ENCODE measurements around the gene NAGLU.

Gene NAGLU

GRCh38 chr17:42579794-42580551, 43.9 kb downstream of the NAGLU start:
- POLR2A ChIA-PET (ENCODE audit: low non-redundant PET): interaction anchor here (0.5 kb wide), 1 partner anchor 43 kb away, joined by 5 read pairs; no protein-coding TSS in a partner anchor
- peak overlapping the region; percentile 47 for H3K27ac ChIP-seq
- TF ChIP-seq CTCF (conservative IDR thresholded peaks at IDR 0.05; ENCODE audit: low read depth): no peak
- CTCF ChIA-PET: interaction anchor here (0.6 kb wide), 1 partner anchor 100 kb away, joined by 3 read pairs; no protein-coding TSS in a partner anchor
- DNase-seq (ENCODE audit: low spot score): no peak

- TF ChIP-seq CTCF (conservative IDR thresholded peaks at IDR 0.05; ENCODE audit: low read depth): no peak
- no peak for DNase-seq (ENCODE audit: low spot score)
- POLR2A ChIA-PET (ENCODE audit: low non-redundant PET): no interaction called here
- CTCF ChIA-PET: no interaction called here
- peak overlapping the region; percentile 40 for H3K27ac ChIP-seq
These were observed 45.8 kb downstream of the NAGLU start for GRCh38 chr17:42581744-42582270.

GRCh38 chr17:42584880-42585279, 48.8 kb downstream of the NAGLU start:
- peak overlapping the region; percentile 49 for H3K27ac ChIP-seq
- POLR2A ChIA-PET (ENCODE audit: low non-redundant PET): no interaction called here
- TF ChIP-seq CTCF (conservative IDR thresholded peaks at IDR 0.05; ENCODE audit: low read depth): no peak
- CTCF ChIA-PET: no interaction called here
- no peak for DNase-seq (ENCODE audit: low spot score)

- no peak for TF ChIP-seq CTCF (conservative IDR thresholded peaks at IDR 0.05; ENCODE audit: low read depth)
- no peak for DNase-seq (ENCODE audit: low spot score)
- CTCF ChIA-PET: no interaction called here
- POLR2A ChIA-PET (ENCODE audit: low non-redundant PET): no interaction called here
- H3K27ac ChIP-seq: peak overlapping the region; percentile 49
These were observed 49.3 kb downstream of the NAGLU start for GRCh38 chr17:42585353-42585752.

- DNase-seq (ENCODE audit: low spot score): peak; percentile 89
- no peak for TF ChIP-seq CTCF (conservative IDR thresholded peaks at IDR 0.05; ENCODE audit: low read depth)
- ChIA-PET CTCF (interaction anchor here (0.6 to 2.1 kb wide), 3 partner anchors 8 to 201 kb away, joined by 3 to 10 read pairs (median 4); partner anchors contain the start of gene PSMC3IP), POLR2A (ENCODE audit: low non-redundant PET) (interaction anchor here (0.5 kb wide), 1 partner anchor 346 kb away, joined by 7 read pairs; no protein-coding TSS in a partner anchor)
- peak overlapping the region; percentile 85 for H3K27ac ChIP-seq
These were observed 50.6 kb downstream of the NAGLU start for GRCh38 chr17:42586514-42587230.

GRCh38 chr17:42590886-42591285, 54.8 kb downstream of the NAGLU start:
- H3K27ac ChIP-seq: peak overlapping the region; percentile 28; the same call in 1 of the 2 replicates
- CTCF ChIA-PET: no interaction called here
- TF ChIP-seq CTCF (conservative IDR thresholded peaks at IDR 0.05; ENCODE audit: low read depth): no peak
- POLR2A ChIA-PET (ENCODE audit: low non-redundant PET): no interaction called here
- no peak for DNase-seq (ENCODE audit: low spot score)
